Measurements from ENCODE around the gene SSH2.
"Not testable (repeated sequence)": the region's sequence is repeated elsewhere in the genome, so short reads cannot be mapped to it uniquely, and the experiment has no call there.

Gene SSH2

DNA sequence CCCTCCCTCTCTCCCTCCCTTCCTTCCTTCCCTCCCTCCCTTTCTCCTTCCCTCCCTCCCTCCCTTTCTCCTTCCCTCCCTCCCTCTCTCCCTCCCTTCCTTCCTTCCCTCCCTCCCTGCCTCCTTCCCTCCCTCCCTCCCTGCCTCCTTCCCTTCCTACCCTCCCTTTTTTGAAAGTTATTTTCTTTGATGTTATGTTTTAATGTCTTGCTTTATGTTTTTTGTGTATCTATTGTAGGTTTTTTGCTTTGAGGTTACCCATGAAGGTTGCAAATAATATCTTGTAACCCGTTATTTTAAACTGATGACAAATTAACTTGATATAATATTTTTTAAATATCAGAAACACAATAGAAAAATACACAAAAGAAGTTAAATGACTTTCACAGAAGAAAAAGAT lies 96.2 kb downstream of the SSH2 start:
- DNase-seq: no peak

DNA sequence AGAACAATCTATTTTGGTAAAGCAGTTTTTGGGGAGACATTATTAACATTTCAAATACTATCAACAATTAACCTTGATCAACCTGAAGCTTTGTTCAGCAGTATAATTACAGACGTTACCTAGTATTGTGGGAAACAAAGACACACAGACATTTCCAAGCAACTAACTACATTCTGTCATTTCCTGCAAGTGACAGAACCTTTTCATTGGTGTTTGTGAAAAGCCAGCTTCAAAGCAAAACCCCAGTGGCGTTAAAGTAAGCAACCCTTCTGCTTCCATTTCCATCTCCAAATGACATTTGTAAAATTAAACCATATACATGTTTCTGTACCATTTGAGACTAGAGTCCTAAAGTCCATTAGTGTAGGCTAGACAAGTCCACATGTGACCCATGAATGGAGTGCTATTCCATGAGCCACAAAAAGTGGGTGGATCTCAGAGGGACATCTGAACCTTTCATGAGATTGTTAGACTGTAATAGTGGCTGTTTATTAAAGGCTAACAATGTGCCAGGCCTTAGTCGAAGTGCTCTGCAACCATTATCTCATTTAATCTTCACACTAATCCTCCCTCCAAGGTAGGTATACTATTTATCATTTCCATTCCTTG lies 101.2 kb downstream of the SSH2 start:
- no peak for DNase-seq

DNA sequence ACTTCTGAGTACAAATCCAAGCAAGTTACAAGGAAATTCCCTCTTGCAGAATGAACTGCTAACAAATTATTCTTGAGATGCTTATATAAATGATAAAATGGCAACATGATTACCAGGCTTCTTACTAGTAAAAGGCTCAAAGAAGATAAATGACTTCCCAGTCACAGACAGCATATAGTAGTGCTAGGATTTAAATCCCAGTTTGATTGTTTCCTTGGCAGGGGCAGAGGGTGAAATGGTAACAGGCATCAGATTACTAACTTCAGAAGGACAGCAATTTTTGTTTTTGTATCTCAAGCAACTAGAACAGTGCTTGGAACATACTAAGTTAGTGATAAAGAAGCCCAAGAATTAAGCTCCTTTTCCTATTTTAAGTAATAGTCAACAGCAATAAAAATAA lies 102.8 kb downstream of the SSH2 start:
- no peak for DNase-seq

DNA sequence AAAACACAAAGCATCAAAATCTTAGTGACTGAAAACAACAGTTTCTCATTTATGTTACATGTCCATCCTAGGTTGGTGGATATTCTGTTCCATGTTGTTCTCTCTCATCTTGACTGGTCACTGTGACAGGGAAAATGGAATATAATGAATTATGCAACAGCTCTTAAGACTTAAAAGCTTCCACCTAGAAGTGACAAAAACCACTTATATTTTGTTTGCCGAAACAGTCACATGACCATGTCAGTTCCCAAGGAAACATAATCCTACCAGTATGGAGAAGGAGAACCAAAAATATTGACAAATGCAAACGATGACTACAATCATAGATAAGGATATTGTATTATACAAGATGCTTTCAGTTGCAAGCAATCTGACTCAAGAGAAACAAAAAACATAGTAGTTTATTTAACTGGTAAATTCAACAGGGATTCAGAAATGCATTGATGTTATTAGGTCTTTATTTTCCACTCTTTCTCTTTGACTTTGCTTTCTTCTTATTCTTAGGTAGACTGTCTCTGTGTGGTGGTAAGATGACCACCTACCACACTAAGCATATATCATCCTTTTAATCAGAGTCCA lies 103.8 kb downstream of the SSH2 start:
- DNase-seq: no peak

DNA sequence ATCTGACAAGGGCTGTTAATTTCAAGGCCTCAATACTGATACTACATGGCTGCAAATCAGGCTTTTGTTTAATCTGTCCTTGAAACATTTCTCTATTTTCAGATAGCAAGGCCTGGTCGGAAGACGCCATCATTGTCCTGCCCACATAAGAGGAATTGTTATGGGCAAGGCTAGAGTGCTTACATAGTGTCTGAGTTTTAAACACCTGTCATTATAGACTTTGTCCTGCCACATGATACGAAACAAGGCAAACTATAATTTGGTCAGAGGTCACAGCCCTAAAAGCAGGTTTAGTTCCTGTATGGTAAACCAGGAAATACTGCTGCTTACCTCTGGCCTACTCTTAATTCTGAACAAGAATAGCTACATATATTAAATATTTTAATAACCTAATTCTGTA lies 104.4 kb downstream of the SSH2 start:
- DNase-seq: no peak

DNA sequence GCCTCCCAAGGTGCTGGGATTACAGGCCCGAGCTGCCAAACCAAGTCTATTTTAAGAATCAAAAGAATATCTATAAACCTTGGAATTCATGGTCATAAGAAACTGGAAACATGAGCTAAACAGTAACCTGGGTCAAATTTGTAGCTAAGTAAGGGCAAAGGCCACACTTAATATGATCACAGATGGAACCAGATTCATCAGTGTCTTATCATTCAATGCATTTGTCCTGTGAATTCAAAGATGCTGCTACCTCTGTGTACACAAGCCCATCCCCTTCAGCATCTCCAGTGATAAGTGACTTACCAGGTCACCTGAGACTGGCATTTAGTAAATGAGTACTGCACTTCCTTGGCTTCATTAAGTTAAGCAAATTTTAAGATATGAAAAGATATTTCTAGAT lies 108.1 kb downstream of the SSH2 start:
- DNase-seq: no peak

DNA sequence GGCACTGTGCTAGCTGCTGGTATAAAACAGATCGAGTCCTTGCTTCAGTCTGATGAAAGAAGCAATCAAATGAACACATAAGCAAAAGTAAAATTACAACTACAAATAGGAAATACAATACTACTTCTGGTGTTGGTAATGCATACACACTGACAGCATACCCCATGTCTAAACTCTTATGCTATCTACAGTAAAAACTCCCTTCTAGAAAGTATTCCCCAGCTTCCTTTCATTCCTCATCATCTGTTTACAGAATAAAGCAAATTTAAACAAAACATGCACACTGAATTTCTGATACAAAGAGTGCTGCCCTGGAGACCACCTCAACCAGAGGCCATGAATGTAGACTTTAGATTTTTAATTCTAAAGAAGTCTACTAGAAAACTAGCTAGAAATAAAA lies 109.6 kb downstream of the SSH2 start:
- no peak for DNase-seq

DNA sequence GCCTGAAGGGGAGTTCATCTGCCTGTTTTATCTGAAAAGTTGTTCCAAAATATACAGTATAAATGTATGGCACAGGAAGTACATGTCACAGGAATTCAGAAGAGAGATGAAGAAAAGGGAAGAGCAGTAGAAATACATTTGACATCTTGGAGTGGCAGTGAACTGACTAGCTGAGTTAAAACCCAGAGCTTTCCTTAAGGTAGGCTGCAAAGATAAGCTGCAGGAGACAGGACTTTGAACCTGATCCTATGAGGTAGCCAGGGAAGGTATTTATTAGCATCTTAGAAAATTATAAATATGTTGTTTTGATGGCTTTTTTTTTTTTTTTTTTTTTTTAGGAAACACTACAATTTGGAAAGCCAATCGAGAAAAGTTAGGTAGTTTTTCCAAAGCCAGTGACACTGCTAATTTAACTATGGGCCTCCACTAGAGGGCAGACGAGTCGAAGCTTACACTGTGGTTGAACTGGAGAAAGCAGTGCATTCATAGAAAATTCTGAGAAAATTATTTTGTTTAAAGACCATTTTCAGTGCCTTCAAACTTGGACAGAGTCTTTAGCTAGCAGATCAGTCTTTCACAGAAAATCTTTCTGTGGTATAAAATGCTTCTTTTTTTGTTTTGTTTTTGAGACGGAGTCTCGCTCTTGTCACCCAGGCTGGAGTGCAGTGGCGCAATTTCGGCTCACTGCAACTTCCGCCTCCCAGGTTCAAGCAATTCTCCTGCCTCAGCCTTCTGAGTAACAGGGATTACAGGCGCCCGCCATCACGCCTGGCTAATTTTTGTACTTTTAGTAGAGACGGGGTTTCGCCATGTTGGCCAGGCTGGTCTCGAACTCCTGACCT lies 122.3 kb downstream of the SSH2 start:
- DNase-seq: peak; percentile 47 to 49

DNA sequence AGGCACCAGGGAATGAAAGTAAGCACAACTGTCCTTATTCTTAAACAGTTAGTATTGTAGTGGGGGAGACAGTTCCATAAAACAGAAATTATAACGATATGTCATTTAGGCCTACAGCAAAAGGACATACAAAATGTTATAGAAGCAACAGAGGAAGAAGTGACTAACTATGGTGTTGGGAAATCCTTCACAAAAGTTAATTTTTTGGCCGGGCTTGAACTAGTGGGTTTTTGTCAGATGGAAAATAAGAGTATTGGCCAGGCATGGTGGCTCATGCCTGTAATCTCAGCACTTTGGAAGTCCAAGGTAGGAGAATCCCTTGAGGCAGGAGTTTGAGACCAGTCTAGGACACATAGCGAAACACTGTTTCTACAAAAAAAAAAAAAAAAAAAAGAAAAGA lies 127.8 kb downstream of the SSH2 start:
- DNase-seq: no peak

DNA sequence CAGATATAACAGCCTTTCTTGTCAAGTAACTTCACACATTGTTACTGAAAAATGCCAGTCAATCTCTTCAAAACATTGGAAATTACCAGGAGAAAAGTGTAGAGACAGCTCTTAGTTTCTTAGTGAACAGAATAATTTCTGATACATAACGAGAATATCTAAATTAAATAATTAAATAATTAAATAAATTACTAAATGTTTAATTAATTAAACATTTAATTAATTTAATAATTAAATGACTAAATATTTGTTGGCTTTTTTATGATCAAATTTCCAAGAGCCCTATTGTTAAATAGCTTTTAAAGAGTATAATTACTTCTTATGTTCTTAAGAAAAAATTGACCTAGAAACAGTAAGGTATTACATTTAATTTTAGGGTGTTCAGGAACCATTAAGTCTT lies 129.6 kb downstream of the SSH2 start:
- no peak for DNase-seq

DNA sequence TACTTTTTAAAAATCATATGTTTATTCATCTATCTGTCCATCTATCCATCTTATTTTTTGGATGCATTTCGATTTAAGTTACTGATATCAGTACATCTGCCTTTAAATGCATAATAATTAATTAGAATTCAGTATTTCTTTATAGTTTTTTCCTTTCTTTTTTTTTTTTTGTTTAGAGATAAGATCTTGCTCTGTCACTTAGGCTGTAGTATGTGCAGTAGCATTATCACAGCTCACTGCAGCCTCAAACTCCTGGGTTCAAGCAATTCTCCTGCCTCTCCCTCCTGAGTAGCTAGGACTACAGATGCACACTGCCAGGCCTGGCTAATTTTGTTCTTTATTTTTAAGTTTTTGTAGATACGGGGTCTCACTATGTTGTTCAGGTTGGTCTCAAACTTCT lies 133.4 kb downstream of the SSH2 start:
- no peak for DNase-seq

DNA sequence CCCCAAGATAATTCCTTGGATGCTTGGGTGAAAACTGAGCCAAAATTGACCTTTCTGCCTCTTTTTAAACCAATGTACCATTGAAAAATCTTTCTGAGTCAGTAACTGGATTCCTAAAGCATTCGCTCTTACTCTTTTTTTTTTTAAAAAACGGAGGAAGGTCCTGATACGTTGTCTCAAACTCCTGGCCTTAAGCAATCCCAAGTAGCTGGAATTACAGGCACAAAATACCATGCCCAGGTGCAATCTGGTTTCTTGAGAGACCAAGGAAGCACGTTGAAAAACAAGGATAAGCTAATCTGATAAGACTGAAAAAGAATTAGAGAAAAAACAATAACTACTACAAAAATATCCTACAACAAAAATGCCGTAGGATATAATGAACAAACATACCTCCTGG lies 136.5 kb downstream of the SSH2 start:
- DNase-seq: no peak

DNA sequence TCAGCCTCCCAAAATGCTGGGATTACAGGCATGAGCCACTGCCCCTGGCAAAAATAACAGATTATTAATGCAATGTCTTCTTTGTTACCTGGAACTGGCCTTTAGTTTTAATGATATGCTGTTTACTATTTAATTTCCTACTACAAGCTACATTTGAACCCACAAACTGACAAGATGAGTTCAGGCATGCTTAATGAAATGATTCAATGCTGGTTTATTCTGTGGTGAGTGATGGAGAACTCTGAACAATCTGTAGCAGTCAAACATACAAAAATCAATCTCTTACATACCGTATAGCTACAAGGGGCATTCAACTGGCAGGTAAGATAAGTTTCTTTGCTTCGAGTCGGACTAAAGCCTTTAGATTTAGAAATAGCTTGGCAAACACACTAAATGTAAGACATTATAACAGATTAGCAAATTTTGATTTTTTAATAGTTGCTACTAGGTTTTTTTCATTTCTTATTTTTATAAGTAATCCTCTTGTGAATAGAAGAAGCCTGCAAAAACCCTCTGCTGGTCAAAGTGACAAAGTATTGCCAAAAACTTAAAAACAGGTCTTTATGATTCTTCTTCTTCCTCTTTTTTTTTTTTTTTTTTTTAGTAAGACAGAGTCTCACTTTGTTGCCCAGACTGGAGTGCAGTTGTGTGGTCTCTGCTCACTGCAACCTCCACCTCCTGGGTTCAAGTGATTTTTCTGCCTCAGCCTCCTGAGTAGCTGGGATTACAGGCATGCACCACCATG lies 138.5 kb downstream of the SSH2 start:
- DNase-seq: no peak

DNA sequence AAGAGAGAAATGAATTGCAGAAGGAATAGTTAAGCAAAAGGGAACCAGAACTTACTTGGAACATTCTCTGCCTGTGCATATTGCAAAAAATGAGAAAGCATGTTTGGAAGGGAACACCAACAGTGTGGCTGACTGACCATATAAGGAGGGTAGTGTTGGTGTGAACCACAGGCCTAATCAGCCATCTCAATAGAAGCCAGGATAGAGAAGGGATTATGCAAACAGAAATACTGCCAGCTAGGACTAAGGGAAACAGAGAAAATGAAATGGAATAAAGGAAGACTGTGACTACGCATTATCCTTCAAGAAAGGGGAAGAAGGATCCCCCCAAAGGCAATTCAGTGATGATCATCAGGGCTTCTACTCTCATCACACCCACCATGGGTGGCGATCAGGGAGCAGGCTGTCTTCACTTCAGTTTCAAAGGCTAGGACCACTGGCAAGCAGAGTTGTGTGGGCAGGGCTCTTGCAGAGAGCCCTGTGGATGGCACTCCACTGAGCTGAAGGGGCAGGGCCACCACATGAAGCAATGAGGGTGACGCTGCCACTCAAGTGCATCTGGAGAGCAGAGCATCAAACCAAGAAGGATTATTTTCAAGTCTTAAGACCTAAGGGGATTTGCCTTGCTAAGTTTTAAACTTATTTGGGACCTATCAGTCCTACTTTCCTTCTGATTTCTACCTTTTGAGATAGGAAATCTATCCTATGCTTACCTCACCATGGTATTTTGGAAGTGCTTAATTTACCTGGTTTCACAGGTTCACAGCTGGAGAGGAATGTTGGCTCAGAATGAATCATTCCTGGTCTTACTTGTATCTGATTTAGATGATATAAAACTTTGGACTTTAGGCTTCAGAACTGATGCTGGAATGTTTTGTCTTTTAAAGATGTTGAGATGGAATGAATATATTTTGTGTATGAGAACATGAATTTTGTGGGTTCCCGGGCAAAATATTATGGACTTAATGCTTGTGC lies 140.5 kb downstream of the SSH2 start:
- DNase-seq: no peak

DNA sequence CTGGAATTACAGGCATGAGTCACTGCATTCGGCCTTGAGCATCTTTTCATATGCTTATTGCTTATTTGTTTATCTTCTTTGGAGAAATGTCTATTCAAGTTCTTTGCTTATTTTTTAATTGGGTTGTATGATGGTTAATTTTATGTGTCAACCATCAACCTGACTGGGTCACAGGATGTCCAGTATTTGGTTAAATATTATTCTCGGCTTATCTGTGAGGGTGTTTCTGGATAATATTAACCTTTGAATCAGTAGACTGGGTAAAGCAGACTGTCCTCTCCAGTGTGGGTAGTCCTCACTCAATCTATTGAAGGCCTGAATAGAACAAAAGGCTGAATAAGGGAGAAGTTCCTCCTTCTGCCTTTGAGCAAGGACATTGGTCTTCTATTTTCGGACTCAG lies 142.0 kb downstream of the SSH2 start:
- no peak for DNase-seq

DNA sequence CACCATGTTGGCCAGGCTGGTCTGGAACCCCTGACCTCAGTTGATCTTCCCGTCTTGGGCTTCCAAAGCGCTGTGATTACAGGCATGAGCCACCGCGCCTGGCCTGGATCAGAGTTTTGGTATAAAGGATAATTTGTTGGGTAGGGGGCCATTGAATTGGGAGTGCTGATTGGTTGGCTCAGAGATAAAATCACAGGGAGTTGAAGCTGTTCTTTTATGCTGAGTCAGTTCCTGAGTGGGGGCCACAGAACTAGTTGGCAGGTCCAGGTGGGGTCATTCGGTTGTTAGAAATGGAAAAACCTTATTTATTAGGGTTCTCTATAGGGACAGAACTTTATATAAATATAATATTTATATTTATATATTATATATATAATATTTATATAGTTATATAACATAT lies 147.1 kb downstream of the SSH2 start:
- no peak for DNase-seq

DNA sequence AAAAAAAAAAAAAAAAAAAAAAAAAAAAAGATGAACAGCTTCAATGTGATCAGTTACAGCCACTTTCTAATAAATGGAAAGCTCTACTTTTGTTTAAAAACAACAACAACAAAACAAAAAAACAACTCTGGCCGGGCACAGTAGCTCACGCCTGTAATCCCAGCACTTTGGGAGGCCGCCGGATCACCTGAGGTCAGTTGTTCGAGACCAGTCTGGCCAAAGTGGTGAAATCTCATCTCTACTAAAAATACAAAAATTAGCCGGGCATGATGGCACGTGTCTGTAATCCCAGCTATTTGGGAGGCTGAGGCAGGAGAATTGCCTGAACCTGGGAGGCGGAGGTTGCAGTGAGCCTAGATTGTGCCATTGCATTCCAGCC lies 150.2 kb downstream of the SSH2 start:
- not testable (repeated sequence) for DNase-seq

DNA sequence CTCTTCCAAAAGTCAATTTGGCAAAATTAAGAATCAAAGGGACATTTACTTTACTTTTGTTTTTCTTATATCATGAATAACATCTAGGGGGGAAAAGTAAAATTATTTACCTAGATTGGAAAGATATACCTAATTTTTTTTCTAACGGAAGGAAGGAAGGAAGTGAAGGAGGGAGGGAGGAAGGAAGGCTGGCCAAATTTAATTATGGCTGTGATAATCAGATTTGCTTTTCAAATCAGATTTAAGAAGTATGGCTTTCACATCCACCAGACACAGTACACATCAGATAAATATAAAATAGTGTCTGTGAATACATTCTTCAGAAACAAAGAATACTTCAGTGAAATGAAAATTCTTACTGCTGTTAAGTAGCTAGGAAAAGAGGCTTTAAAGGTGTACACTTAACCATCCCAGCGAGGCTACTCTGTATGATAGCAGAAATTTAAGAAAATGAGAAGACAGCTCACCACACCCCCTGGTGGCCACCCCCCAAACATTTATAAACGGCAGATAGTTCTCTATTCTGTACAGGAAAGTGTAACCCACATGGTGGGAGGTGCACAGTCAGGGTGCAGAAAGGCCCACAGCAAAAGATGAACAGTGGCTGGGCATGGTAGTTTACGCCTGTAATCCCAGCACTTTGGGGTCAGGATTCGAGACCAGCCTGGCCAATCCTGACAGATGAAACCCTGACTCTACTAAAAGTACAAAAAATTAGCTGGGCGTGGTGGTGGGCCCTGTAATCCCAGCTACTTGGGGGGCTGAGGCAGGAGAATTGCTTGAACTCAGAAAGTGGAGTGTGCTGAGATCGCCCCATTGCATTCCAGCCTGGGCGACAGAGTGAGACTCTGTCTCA lies 150.8 kb downstream of the SSH2 start:
- peak; percentile 76 to 79 for DNase-seq

DNA sequence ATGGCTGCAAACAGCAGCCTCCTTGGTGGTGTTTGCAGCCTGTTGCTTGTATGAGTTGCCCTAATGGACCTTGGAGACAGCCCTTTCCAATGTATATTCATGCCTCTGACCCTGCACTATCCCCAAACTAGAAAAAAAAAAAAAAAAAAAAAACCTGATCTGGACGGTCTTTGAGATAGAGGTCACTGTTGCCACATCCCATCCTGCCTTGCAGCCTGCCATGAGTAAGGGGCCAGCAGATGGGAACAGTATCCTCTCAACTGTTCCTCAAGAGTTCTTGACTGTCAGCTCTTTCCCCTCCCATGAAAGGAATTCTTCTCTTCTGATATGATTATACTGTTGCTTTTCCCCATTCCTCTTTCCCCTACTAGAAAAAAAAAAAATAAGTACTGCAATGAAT lies 152.4 kb downstream of the SSH2 start:
- DNase-seq: no peak

DNA sequence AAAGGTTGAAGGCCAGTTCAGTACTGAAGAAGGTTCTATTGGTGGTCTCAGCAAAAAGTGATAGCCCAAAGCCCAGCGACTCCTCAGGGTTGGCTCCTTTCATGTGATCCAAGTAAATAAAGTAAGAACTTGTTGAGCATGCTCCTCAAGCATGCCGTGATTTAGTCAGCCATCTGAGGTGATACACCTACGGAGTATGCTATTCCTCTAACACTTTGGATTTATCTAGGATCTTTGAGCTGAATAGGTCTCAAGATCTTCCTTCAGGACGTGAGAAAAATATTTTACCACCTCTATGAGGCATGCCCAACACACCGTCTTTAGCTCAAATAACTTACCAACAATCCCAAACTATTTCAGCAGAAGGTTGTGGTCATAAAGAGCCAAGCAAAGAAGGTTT lies 154.0 kb downstream of the SSH2 start:
- no peak for DNase-seq

DNA sequence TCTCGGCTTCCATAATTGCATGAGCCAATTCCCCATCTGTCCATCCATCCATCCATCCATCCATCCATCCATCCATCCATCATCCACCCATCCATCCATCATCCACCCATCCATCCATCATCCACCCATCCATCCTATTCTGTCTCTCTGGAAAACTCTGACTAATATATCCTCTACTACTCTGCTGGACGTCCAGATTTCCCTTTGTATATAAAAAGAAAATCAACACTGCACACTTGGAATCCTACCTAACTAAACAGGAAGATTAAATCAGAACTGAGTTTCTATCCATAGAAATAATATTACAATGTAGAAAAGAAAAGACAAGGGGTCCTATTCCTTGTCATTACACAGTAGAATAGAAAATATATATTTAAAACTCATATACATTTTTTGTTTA lies 157.0 kb downstream of the SSH2 start:
- DNase-seq: no peak

DNA sequence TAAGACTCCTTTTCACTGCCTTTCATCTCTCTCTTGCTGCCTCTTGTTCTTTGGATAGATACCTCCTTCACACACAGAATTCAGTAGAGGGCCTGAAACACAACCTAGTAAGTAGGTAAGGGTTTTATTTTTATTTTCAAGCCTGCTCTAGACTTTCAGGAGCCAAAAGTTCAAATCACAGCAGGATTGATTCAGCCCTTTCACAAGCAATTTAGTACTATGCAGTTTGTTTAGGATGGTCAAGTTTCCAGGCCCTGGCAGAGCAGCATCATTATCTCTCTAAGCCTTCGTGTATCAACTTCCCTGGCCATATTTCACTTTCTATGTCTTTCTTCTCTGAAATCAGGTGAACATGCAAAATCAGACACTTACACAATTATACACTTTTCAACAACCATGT lies 158.5 kb downstream of the SSH2 start:
- DNase-seq: no peak

Measured in stimulated activated CD4-positive, alpha-beta T cell treated with anti-CD3 and anti-CD28 coated beads, Interleukin-4, amount 100 ng/mL, for 4 hours (primary cell).